ENCODE results near the gene TIGAR. TPM values are rescaled to one million over a fixed set of nuclear protein-coding genes. Genes with fewer than 3 reads are reported as not detected.

TIGAR gene
- total RNA-seq, 1 experiment from 2014 or later, result 27.5 TPM

DNA sequence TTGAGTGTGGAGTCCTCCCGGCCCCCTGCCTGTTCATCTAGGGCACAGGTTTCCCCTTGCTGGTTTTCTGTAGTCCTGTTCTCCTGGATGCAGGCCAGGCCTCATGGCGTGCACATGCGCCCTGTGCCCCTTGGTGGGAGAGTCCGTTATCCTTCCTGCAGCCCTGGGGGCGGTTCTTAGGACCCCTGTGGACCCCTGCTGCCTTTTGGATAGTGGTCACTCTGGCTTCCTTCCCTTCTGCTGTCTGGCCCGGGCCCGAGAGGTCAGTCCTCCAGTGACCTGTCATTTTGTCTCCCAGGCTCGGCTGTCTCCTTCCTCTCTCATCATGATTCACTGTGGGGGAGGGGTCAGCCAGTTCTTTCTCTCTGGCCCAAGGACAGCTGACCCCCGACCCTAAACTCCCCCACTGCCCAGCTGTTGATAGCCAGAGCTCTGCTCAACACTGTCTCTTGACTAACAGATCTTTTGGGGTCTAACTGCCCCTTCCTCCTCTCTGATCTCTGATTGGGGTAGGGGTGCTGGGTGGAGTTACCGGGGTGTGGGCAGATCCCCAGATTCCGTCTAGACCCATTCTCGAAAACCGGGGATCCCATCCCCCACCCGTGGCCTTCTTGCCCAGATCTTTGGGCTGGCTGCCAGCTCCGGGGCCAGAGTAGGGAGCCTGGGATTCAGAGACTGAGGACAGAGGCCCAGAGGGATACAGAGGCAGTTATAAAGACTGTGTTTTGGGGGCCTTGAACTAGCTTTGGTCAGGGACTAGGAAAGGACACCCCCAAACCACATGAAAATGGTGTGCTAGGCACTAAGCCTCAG is 40.5 kb upstream of the TIGAR start:
- Histone ChIP-seq H3K4ac (ENCODE audit: low read depth, low read length) (no peak overlapping the region), H3K4me1 (ENCODE audit: insufficient read depth, low read length) (peaks cover 9% of the 10 kb centered on the region), H3K18ac (ENCODE audit: insufficient read length, low read depth, low read length) (no peak overlapping the region), H3K14ac (ENCODE audit: insufficient read depth, low read length) (no peak overlapping the region), H3K27me3 (ENCODE audit: insufficient read depth, low read length) (no peaks in the 10 kb centered on the region), H2BK120ac (ENCODE audit: low read depth, low read length, poor library complexity, severe bottlenecking) (no peak overlapping the region), H3K79me1 (ENCODE audit: insufficient read depth, low read depth, low read length, poor library complexity, severe bottlenecking) (peaks cover 2% of the 10 kb centered on the region), H3K56ac (ENCODE audit: insufficient read length, low read depth, low read length) (no peak overlapping the region), H4K8ac (replicated peaks; ENCODE audit: insufficient read length, low read depth, low read length) (no peak overlapping the region), H4K20me1 (ENCODE audit: control insufficient read depth, insufficient read depth, insufficient read length) (peaks cover 2% of the 10 kb centered on the region), H3K9me3 (ENCODE audit: control insufficient read depth, low read depth, low read length) (no peaks in the 10 kb centered on the region), H2BK5ac (ENCODE audit: insufficient read length, low read length) (no peak overlapping the region), H3T11ph (ENCODE audit: low read length) (no peak overlapping the region), H3K79me2 (ENCODE audit: insufficient read depth, low read length) (peaks cover 12% of the 10 kb centered on the region), H3K27ac (ENCODE audit: insufficient read length, low read depth, low read length) (no peak overlapping the region), H4K5ac (ENCODE audit: insufficient read length, low read depth, low read length) (no peak overlapping the region), H3K9ac (ENCODE audit: extremely low read depth, insufficient read length, low read length) (no peak overlapping the region), H2BK15ac (ENCODE audit: low read depth, low read length) (no peak overlapping the region), H3K23ac (ENCODE audit: insufficient read length, low read depth, low read length) (no peak overlapping the region), H2AFZ (ENCODE audit: low read length) (no peak overlapping the region), H2BK20ac (ENCODE audit: low read depth, low read length, poor library complexity, severe bottlenecking) (no peak overlapping the region), H3K4me2 (ENCODE audit: insufficient read depth, insufficient read length, low read length) (no peak overlapping the region), H4K91ac (ENCODE audit: insufficient read length, low read depth, low read length) (no peak overlapping the region), H2BK12ac (ENCODE audit: insufficient read length, low read depth, low read length) (no peak overlapping the region), H2AK5ac (ENCODE audit: insufficient read length, low read length) (no peak overlapping the region), H3K23me2 (ENCODE audit: insufficient read length, low read depth, low read length, poor library complexity, severe bottlenecking) (peaks cover 7% of the 10 kb centered on the region)
- peaks cover 5% of the 10 kb centered on the region for H3K27me3 Mint-ChIP-seq (ENCODE audit: low read depth)
- peak overlapping the region in 2 of 3 experiments; percentile 78 to 85; a peak in 5 of 7 replicates for H3K27ac Mint-ChIP-seq
- H3K9me3 Mint-ChIP-seq, result no peaks in the 10 kb centered on the region; a peak in 1 of 5 replicates
- no peak overlapping the region for H3K4me3 Mint-ChIP-seq
- no CpG with 5 or more reads among the region's 15 CpGs for WGBS (ENCODE audit: extremely low coverage, insufficient read length, low lambda C conversion rate)
- no peak for DNase-seq
- TF ChIP-seq, protein P1, sequence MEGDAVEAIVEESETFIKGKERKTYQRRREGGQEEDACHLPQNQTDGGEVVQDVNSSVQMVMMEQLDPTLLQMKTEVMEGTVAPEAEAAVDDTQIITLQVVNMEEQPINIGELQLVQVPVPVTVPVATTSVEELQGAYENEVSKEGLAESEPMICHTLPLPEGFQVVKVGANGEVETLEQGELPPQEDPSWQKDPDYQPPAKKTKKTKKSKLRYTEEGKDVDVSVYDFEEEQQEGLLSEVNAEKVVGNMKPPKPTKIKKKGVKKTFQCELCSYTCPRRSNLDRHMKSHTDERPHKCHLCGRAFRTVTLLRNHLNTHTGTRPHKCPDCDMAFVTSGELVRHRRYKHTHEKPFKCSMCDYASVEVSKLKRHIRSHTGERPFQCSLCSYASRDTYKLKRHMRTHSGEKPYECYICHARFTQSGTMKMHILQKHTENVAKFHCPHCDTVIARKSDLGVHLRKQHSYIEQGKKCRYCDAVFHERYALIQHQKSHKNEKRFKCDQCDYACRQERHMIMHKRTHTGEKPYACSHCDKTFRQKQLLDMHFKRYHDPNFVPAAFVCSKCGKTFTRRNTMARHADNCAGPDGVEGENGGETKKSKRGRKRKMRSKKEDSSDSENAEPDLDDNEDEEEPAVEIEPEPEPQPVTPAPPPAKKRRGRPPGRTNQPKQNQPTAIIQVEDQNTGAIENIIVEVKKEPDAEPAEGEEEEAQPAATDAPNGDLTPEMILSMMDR (conservative IDR thresholded peaks at IDR 0.05), result no peak
- H3K36me3 Mint-ChIP-seq (ENCODE audit: insufficient read depth in 1 of 3, low read depth in 3 of 3), result peaks cover 86 to 95% (median 93%) of the 10 kb centered on the region in 3 experiments
- H3K4me1 Mint-ChIP-seq, result peaks cover 35 to 44% of the 10 kb centered on the region in 2 experiments
